Uterus (tissue), 4 donors: Measurements from ENCODE around the gene CRIP2. TPM values are rescaled to one million over a fixed set of nuclear protein-coding genes. Genes with fewer than 3 reads are reported as not detected.

Experiments
- DNase-seq, 2 donors: peaks; one replicate each; pipeline ENCODE4 v3.0.0-alpha.2; 2019 to 2020
- H3K27ac ChIP-seq, 2 donors: fragments of 200-600 bp; sonication (generic); 1 replicate in 1 of 2; 2 replicates in 1 of 2; pipeline ENCODE4 v1.5.1; 2016 to 2018
- H3K27me3 ChIP-seq, 2 donors: fragments of 200-600 bp; sonication (generic); one replicate each; pipeline ENCODE4 v1.5.1; 2018 to 2019; ENCODE audit warnings: control low read depth in 1 of 2
- H3K36me3 ChIP-seq, 2 donors: fragments of 200-600 bp; sonication (generic); one replicate each; pipeline ENCODE4 v1.5.1; 2019; ENCODE audit warnings: control low read depth in 1 of 2
- H3K4me1 ChIP-seq, 2 donors: fragments of 200-600 bp; sonication (generic); one replicate each; pipeline ENCODE4 v1.5.1; 2018 to 2019; ENCODE audit warnings: control low read depth in 1 of 2
- H3K4me3 ChIP-seq, 2 donors: fragments of 200-600 bp; sonication (generic); 1 replicate in 1 of 2; 2 replicates in 1 of 2; pipeline ENCODE4 v1.5.1; 2018 to 2019; ENCODE audit warnings: mild to moderate bottlenecking in 1 of 2
- H3K9me3 ChIP-seq, 2 donors: fragments of 200-600 bp; sonication (generic); one replicate each; pipeline ENCODE4 v1.5.1; 2019; ENCODE audit warnings: control low read depth in 1 of 2
- CTCF ChIP-seq, 4 experiments: fragments of 200-600 bp in 2 of 4; fragments of 450-650 bp in 2 of 4; sonication (generic) in 2 of 4; IDR thresholded peaks; one replicate each; pipeline ENCODE4 v1.5.1; 2016 to 2019; ENCODE audit warnings: antibody characterized with exemption in 4 of 4, mild to moderate bottlenecking in 2 of 4, moderate library complexity in 1 of 4
- POLR2A ChIP-seq, 2 donors: fragments of 450-650 bp; IDR thresholded peaks; one replicate each; pipeline ENCODE4 v1.6.1; 2016; ENCODE audit warnings: antibody characterized with exemption in 2 of 2, mild to moderate bottlenecking in 1 of 2, moderate library complexity in 1 of 2
- intact Hi-C: fragments of 100-400 bp; cut with DNase I; formaldehyde crosslinking; loops from one replicate; pipeline ENCODE4 v1.15.1; 2023; ENCODE audit warnings: low total_unique reads
- total RNA-seq, 4 donors: library from RNA; depleted of rRNA in 3 of 4; stranded (reverse); fragments of >200 nt in 3 of 4; gene quantifications; one replicate each; pipeline versions ENCODE4 v1.1.0 to v1.2.4, GENCODE V29; 2014 to 2023
- donor health status: DM: yes; HTN: yes; CAD: no.

The CRIP2 gene
- total RNA-seq, 4 donors from 2014 or later, result 76.1 to 377 (median 163) TPM

- Histone ChIP-seq H3K4me3 (peak overlapping the region; percentile 47 to 56), H3K4me1 (peaks cover 0 to 28% of the 10 kb centered on the region in 2 donors), H3K27me3 (peaks cover 0 to 5% of the 10 kb centered on the region in 2 donors), H3K27ac (peak overlapping the region; percentile 92 to 96), H3K36me3 (no peaks in the 10 kb centered on the region), H3K9me3 (no peaks in the 10 kb centered on the region)
- intact Hi-C loops, result no loop called here
- TF ChIP-seq CTCF (IDR thresholded peaks at IDR 0.05), result peak; percentile 61 to 80 (median 76)
- TF ChIP-seq POLR2A (IDR thresholded peaks at IDR 0.05), result peak in 1 of 2 donors; percentile 44
- DNase-seq, result peak; percentile 86 to 89
Observed at GRCh38 chr14:105489542-105490266, 15.1 kb downstream of the CRIP2 start.

- H3K36me3 ChIP-seq, result no peaks in the 10 kb centered on the region
- intact Hi-C loops, result no loop called here
- TF ChIP-seq CTCF (IDR thresholded peaks at IDR 0.05), result no peak
- peak in 1 of 2 donors; percentile 62 for DNase-seq
- peaks cover 0 to 5% of the 10 kb centered on the region in 2 donors for H3K27me3 ChIP-seq
- peaks cover 0 to 25% of the 10 kb centered on the region in 2 donors for H3K4me1 ChIP-seq
- no peaks in the 10 kb centered on the region for H3K9me3 ChIP-seq
- peak overlapping the region; percentile 47 to 56 for H3K4me3 ChIP-seq
- H3K27ac ChIP-seq, result peak overlapping the region; percentile 92 to 96
Observed at GRCh38 chr14:105490267-105490571, 15.6 kb downstream of the CRIP2 start.

GRCh38 chr14:105490572-105491365 is 16.1 kb downstream of the CRIP2 start, which contains the start of gene TEDC1:
TSS of gene TEDC1 (plus strand) at chr14:105491246. CDS start at chr14:105491376, 130 bp downstream.
- TF ChIP-seq CTCF (IDR thresholded peaks at IDR 0.05) (peak; percentile 47 to 98 (median 96)), POLR2A (IDR thresholded peaks at IDR 0.05) (peak; percentile 22 to 79)
- peak within 1 kb of the TSS; percentile 92 to 96 for H3K27ac ChIP-seq
- no peaks in the 10 kb centered on the region for H3K9me3 ChIP-seq
- H3K4me1 ChIP-seq, result peaks cover 0 to 20% of the 10 kb centered on the region in 2 donors
- H3K4me3 ChIP-seq, result peak within 1 kb of the TSS; percentile 47 to 72
- peak; percentile 99 to 100 for DNase-seq
- intact Hi-C loops, result no loop called here
- peaks cover 0 to 5% of the 10 kb centered on the region in 2 donors for H3K27me3 ChIP-seq
- no peaks in the 10 kb centered on the region for H3K36me3 ChIP-seq

- peak overlapping the region; percentile 56 to 85 for H3K27ac ChIP-seq
- no peaks in the 10 kb centered on the region for H3K9me3 ChIP-seq
- no peaks in the 10 kb centered on the region for H3K27me3 ChIP-seq
- TF ChIP-seq CTCF (IDR thresholded peaks at IDR 0.05), result no peak
- TF ChIP-seq POLR2A (IDR thresholded peaks at IDR 0.05), result peak; percentile 0 to 15
- peak; percentile 73 to 74 for DNase-seq
- H3K4me3 ChIP-seq, result peak overlapping the region; percentile 30 to 72
- intact Hi-C loops, result no loop called here
- H3K4me1 ChIP-seq, result peaks cover 0 to 14% of the 10 kb centered on the region in 2 donors
- H3K36me3 ChIP-seq, result no peaks in the 10 kb centered on the region
Observed at GRCh38 chr14:105491366-105491973, 16.8 kb downstream of the CRIP2 start.
